ENCODE measurements around the gene DEPDC5. TPM values are rescaled to one million over a fixed set of nuclear protein-coding genes. Genes with fewer than 3 reads are reported as not detected.
A peak's percentile ranks its signal among the peaks of the same experiment; 100 is the strongest.

The DEPDC5 gene
- total RNA-seq, 1 donor from 2014 or later = 37.1 TPM

- peaks cover 13% of the 10 kb centered on the region for H3K36me3 Mint-ChIP-seq
- H3F3A ChIP-seq (ENCODE audit: low read depth) = no peaks in the 10 kb centered on the region
- no peak for DNase-seq (ENCODE audit: low spot score)
- H4K20me1 ChIP-seq (ENCODE audit: low read depth) = no peaks in the 10 kb centered on the region
- peaks cover 3% of the 10 kb centered on the region for H3K27me3 Mint-ChIP-seq (ENCODE audit: insufficient read depth, low read depth)
- H3K4me3 Mint-ChIP-seq = no peak overlapping the region
- no peak overlapping the region for H3K4me2 ChIP-seq
- no peaks in the 10 kb centered on the region for H3K27me3 ChIP-seq
- TF ChIP-seq CTCF (IDR thresholded peaks at IDR 0.05) (no peak), EZH2 (IDR thresholded peaks at IDR 0.05) (no peak), EZH2phosphoT487 (IDR thresholded peaks at IDR 0.05) (no peak)
- no peak overlapping the region for H3K27ac Mint-ChIP-seq
- H3K4me1 Mint-ChIP-seq = no peaks in the 10 kb centered on the region
- H3K27ac ChIP-seq = no peak overlapping the region
- no peaks in the 10 kb centered on the region for H3K9me3 ChIP-seq (ENCODE audit: low read depth)
- no peak overlapping the region for H3K4me3 ChIP-seq
- H3K9me3 Mint-ChIP-seq = no peaks in the 10 kb centered on the region
- H3K79me2 ChIP-seq (ENCODE audit: low read depth) = no peaks in the 10 kb centered on the region
- no peaks in the 10 kb centered on the region for H3K4me1 ChIP-seq
- H3K36me3 ChIP-seq = no peaks in the 10 kb centered on the region
- no peak overlapping the region for H3K9ac ChIP-seq
- H2AFZ ChIP-seq (replicated peaks) = no peak overlapping the region
Observed at GRCh38 chr22:31874821-31875220, 121.0 kb downstream of the DEPDC5 start.

- H3K9ac ChIP-seq = no peak overlapping the region
- DNase-seq (ENCODE audit: low spot score) = no peak
- H3K27ac Mint-ChIP-seq = peak overlapping the region; percentile 74
Observed at GRCh38 chr22:31876156-31876920, 122.5 kb downstream of the DEPDC5 start.

GRCh38 chr22:31879585-31879984 is 125.8 kb downstream of the DEPDC5 start:
- TF ChIP-seq EZH2phosphoT487 (IDR thresholded peaks at IDR 0.05) = no peak
- TF ChIP-seq CTCF (IDR thresholded peaks at IDR 0.05) = no peak
- no peak for TF ChIP-seq EZH2 (IDR thresholded peaks at IDR 0.05)
- Mint-ChIP-seq H3K36me3 (no peaks in the 10 kb centered on the region), H3K27ac (no peak overlapping the region), H3K27me3 (ENCODE audit: insufficient read depth, low read depth) (peaks cover 3% of the 10 kb centered on the region), H3K4me3 (no peak overlapping the region), H3K4me1 (no peaks in the 10 kb centered on the region), H3K9me3 (no peaks in the 10 kb centered on the region)
- no peaks in the 10 kb centered on the region for H3K4me1 ChIP-seq
- H3K27me3 ChIP-seq = no peaks in the 10 kb centered on the region
- H3F3A ChIP-seq (ENCODE audit: low read depth) = no peaks in the 10 kb centered on the region
- no peaks in the 10 kb centered on the region for H3K9me3 ChIP-seq (ENCODE audit: low read depth)
- DNase-seq (ENCODE audit: low spot score) = no peak
- no peak overlapping the region for H3K9ac ChIP-seq
- no peaks in the 10 kb centered on the region for H3K79me2 ChIP-seq (ENCODE audit: low read depth)
- no peak overlapping the region for H2AFZ ChIP-seq (replicated peaks)
- H3K36me3 ChIP-seq = no peaks in the 10 kb centered on the region
- no peak overlapping the region for H3K4me3 ChIP-seq
- H3K27ac ChIP-seq = no peak overlapping the region
- no peaks in the 10 kb centered on the region for H4K20me1 ChIP-seq (ENCODE audit: low read depth)
- no peak overlapping the region for H3K4me2 ChIP-seq

More at GRCh38 chr22:31876156-31876920, 122.5 kb downstream of the DEPDC5 start:
- TF ChIP-seq EZH2phosphoT487 (IDR thresholded peaks at IDR 0.05) = no peak
- no peak for TF ChIP-seq EZH2 (IDR thresholded peaks at IDR 0.05)
- no peak for TF ChIP-seq CTCF (IDR thresholded peaks at IDR 0.05)
- H3K4me1 ChIP-seq = no peaks in the 10 kb centered on the region
- no peaks in the 10 kb centered on the region for H3K9me3 Mint-ChIP-seq
- peaks cover 3% of the 10 kb centered on the region for H3K27me3 Mint-ChIP-seq (ENCODE audit: insufficient read depth, low read depth)
- H3K4me1 Mint-ChIP-seq = no peaks in the 10 kb centered on the region
- no peaks in the 10 kb centered on the region for H3K36me3 ChIP-seq
- H3K27ac ChIP-seq = no peak overlapping the region
- no peaks in the 10 kb centered on the region for H3K9me3 ChIP-seq (ENCODE audit: low read depth)
- H3K4me3 Mint-ChIP-seq = no peak overlapping the region
- H3K36me3 Mint-ChIP-seq = peaks cover 8% of the 10 kb centered on the region
- H3K4me2 ChIP-seq = no peak overlapping the region
- no peaks in the 10 kb centered on the region for H3F3A ChIP-seq (ENCODE audit: low read depth)
- no peak overlapping the region for H3K4me3 ChIP-seq
- no peaks in the 10 kb centered on the region for H4K20me1 ChIP-seq (ENCODE audit: low read depth)
- no peak overlapping the region for H2AFZ ChIP-seq (replicated peaks)
- no peaks in the 10 kb centered on the region for H3K27me3 ChIP-seq
- H3K79me2 ChIP-seq (ENCODE audit: low read depth) = no peaks in the 10 kb centered on the region

All from neural progenitor cell (in vitro differentiated cells).